Endothelial cell (in vitro differentiated cells): ENCODE measurements around the gene SH2D4B. TPM values are rescaled to one million over a fixed set of nuclear protein-coding genes. Genes with fewer than 3 reads are reported as not detected.

Experiments
- DNase-seq: peaks from one replicate; pipeline ENCODE4 v3.0.0; 2021; ENCODE audit warnings: low spot score
- H3K27ac Mint-ChIP-seq: one replicate; pipeline ENCODE4 v1.8.0; 2021; ENCODE audit warnings: mixed read lengths, inconsistent platforms; ENCODE audit not compliant: unreplicated experiment
- H3K27me3 Mint-ChIP-seq: one replicate; pipeline ENCODE4 v1.8.0; 2021; ENCODE audit warnings: mild to moderate bottlenecking, moderate library complexity, mixed read lengths, inconsistent platforms; ENCODE audit not compliant: unreplicated experiment
- H3K36me3 Mint-ChIP-seq: one replicate; pipeline ENCODE4 v1.8.0; 2021; ENCODE audit warnings: mild to moderate bottlenecking, low read depth, mixed read lengths, inconsistent platforms; ENCODE audit not compliant: unreplicated experiment
- H3K4me1 Mint-ChIP-seq: one replicate; pipeline ENCODE4 v1.8.0; 2021; ENCODE audit warnings: mild to moderate bottlenecking, mixed read lengths, inconsistent platforms; ENCODE audit not compliant: unreplicated experiment
- H3K4me3 Mint-ChIP-seq: one replicate; pipeline ENCODE4 v1.8.0; 2021; ENCODE audit warnings: mild to moderate bottlenecking, mixed read lengths, inconsistent platforms; ENCODE audit not compliant: unreplicated experiment
- H3K9me3 Mint-ChIP-seq: one replicate; pipeline ENCODE4 v1.8.0; 2021; ENCODE audit warnings: mixed read lengths, inconsistent platforms; ENCODE audit not compliant: unreplicated experiment
- CTCF ChIP-seq: fragments of 200-600 bp; sonication (generic); IDR thresholded peaks from one replicate; pipeline ENCODE4 v1.5.0; 2021; ENCODE audit warnings: antibody characterized with exemption; ENCODE audit not compliant: unreplicated experiment
- total RNA-seq: library from RNA; stranded (reverse); fragmentation: NEBNext Ultra II Directional; extraction: Animal tissue kit (Norgen Biotek cat#: 25700); gene quantifications from one replicate; pipeline ENCODE4 v1.2.1, GENCODE V29; 2021; ENCODE audit not compliant: unreplicated experiment

Gene SH2D4B
- total RNA-seq, 1 donor from 2014 or later: 0.23 TPM

- Mint-ChIP-seq H3K4me1 (peaks cover 73% of the 10 kb centered on the region), H3K27me3 (peaks cover 7% of the 10 kb centered on the region), H3K27ac (peak overlapping the region; percentile 58)
Measured at GRCh38 chr10:80504897-80505465, 32.7 kb upstream of the SH2D4B start.

GRCh38 chr10:80506189-80506575, 31.5 kb upstream of the SH2D4B start:
- H3K9me3 Mint-ChIP-seq: no peaks in the 10 kb centered on the region
- H3K27ac Mint-ChIP-seq: peak overlapping the region; percentile 70
- no peak overlapping the region for H3K4me3 Mint-ChIP-seq
- H3K27me3 Mint-ChIP-seq: peaks cover 2% of the 10 kb centered on the region
- TF ChIP-seq CTCF: no peak
- H3K36me3 Mint-ChIP-seq: peaks cover 31% of the 10 kb centered on the region
- peaks cover 81% of the 10 kb centered on the region for H3K4me1 Mint-ChIP-seq
- no peak for DNase-seq

More at GRCh38 chr10:80504897-80505465, 32.7 kb upstream of the SH2D4B start:
- Mint-ChIP-seq H3K9me3 (no peaks in the 10 kb centered on the region), H3K36me3 (peaks cover 23% of the 10 kb centered on the region), H3K4me3 (no peak overlapping the region)
- no peak for TF ChIP-seq CTCF
- DNase-seq: no peak

DNA sequence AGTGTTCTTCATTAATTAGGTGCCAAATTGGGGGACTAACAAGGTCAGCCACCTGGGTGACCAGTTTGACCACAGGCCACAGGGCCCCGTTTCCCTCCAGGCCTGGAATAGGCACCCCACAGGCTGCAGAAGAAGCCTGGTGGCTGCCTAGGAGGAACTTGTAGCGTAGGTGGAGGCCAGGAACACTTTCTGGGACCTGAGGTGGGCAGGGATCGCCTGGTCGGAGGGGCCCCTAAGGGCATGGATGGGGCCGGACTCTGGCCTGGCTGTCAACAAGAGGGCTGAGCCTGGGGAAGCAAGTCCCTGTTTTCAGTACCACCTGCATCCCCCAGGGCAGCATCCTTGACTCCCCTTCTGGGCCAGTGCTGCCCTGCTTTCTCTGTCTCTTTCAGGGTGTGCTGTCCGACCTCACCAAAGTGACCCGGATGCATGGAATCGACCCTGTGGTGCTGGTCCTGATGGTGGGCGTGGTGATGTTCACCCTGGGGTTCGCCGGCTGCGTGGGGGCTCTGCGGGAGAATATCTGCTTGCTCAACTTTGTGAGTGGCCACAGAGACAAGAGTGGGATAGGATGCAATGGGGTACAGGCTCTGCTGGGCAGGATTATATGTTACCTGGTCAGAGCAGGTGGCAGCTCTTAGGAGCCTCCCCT, 30.7 kb upstream of the SH2D4B start:
- Mint-ChIP-seq H3K9me3 (no peaks in the 10 kb centered on the region), H3K4me1 (peaks cover 76% of the 10 kb centered on the region), H3K27me3 (peaks cover 2% of the 10 kb centered on the region), H3K4me3 (no peak overlapping the region), H3K27ac (no peak overlapping the region), H3K36me3 (peaks cover 30% of the 10 kb centered on the region)
- no peak for DNase-seq
- TF ChIP-seq CTCF: no peak

DNA sequence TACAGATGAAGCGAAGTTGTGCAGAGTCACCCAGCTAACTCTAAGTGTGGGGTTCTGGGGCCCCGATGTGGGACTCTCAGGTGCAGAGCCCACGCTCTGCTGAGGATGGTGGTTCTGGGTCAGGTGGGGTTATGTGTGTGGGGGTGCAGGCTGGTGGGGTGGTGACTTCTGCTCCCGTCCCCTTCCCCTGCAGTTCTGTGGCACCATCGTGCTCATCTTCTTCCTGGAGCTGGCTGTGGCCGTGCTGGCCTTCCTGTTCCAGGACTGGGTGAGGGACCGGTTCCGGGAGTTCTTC, 28.6 kb upstream of the SH2D4B start:
- H3K4me3 Mint-ChIP-seq: no peak overlapping the region
- H3K27ac Mint-ChIP-seq: peak overlapping the region; percentile 92
- peaks cover 56% of the 10 kb centered on the region for H3K4me1 Mint-ChIP-seq
- peaks cover 37% of the 10 kb centered on the region for H3K36me3 Mint-ChIP-seq
- H3K9me3 Mint-ChIP-seq: no peaks in the 10 kb centered on the region
- peaks cover 2% of the 10 kb centered on the region for H3K27me3 Mint-ChIP-seq
- TF ChIP-seq CTCF: no peak
- DNase-seq: no peak

- no peaks in the 10 kb centered on the region for H3K27me3 Mint-ChIP-seq
- peak overlapping the region; percentile 60 for H3K4me3 Mint-ChIP-seq
- H3K36me3 Mint-ChIP-seq: peaks cover 42% of the 10 kb centered on the region
- no peaks in the 10 kb centered on the region for H3K9me3 Mint-ChIP-seq
- peak overlapping the region; percentile 92 for H3K27ac Mint-ChIP-seq
- peaks cover 51% of the 10 kb centered on the region for H3K4me1 Mint-ChIP-seq
- DNase-seq: peak; percentile 58
- no peak for TF ChIP-seq CTCF
Measured at GRCh38 chr10:80509403-80510161, 28.1 kb upstream of the SH2D4B start.
